Right ventricle myocardium superior (tissue), 1 donor: ENCODE data around the gene MARK1. TPM values are rescaled to one million over a fixed set of nuclear protein-coding genes. Genes with fewer than 3 reads are reported as not detected.
"Not testable (repeated sequence)": the region's sequence is repeated elsewhere in the genome, so short reads cannot be mapped to it uniquely, and the experiment has no call there.

ENCODE experiments used
- ATAC-seq: fragments of 200-7000 bp; cut with Tn5 transposase; one replicate; pipeline ENCODE4 v1.9.1; 2020; ENCODE audit warnings: mild to moderate bottlenecking; ENCODE audit not compliant: poor library complexity
- DNase-seq: peaks from one replicate; pipeline ENCODE4 v3.0.0-alpha.2; 2020
- intact Hi-C: fragments of 100-400 bp; cut with DNase I; formaldehyde crosslinking; loops from one replicate; pipeline ENCODE4 v1.11.2; 2022
- total RNA-seq: library from RNA; stranded (reverse); fragmentation: NEBNext Ultra II Directional; extraction: Animal tissue kit (Norgen Biotek cat#: 25700); gene quantifications from one replicate; pipeline ENCODE4 v1.2.1, GENCODE V29; 2021
- donor health status: DM: no; HTN: yes; CAD: no; lungs with severe emphysema.

Gene MARK1
- total RNA-seq, 1 donor from 2014 or later = 13.7 TPM

DNA sequence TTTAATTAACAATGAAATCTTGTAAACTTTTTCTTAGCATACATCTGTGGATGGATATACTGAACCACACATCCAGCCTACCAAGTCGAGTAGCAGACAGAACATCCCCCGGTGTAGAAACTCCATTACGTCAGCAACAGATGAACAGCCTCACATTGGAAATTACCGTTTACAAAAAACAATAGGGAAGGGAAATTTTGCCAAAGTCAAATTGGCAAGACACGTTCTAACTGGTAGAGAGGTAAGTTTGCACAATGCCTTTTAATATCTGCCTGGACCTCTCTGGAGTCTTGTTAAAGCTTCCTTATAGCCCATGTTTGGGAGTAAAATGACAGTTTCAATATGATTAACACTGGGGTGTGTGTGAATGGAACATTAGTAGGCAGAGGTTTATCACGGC is 51.4 kb downstream of the MARK1 start:
- intact Hi-C loops = no loop called here
- no peak for ATAC-seq
- no peak for DNase-seq

- intact Hi-C loops = no loop called here
- no peak for ATAC-seq
- DNase-seq = no peak
These were observed 64.8 kb downstream of the MARK1 start for GRCh38 chr1:220592714-220593113.

DNA sequence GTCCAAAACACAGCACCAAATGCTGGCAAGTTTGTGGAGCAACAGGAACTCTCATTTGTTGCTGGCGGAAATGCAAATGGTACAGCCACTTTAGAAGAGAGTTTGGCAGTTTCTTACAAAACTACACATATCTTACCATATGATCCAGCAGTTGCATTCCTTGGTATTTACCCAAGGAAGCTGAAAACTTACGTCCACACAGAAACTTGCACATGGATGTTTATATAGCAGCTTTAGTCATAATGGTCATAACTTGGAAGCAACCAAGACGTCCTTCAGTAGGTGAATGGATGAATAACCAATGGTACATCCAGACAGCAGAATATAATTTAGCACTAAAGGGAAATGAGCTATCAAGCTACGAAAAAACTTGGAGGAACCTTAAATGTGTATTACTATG is 66.4 kb downstream of the MARK1 start:
- DNase-seq (no peak), ATAC-seq (no peak)
- intact Hi-C loops = no loop called here

- ATAC-seq (no peak), DNase-seq (no peak)
- intact Hi-C loops = no loop called here
These were observed 67.2 kb downstream of the MARK1 start for GRCh38 chr1:220595179-220595578.

DNA sequence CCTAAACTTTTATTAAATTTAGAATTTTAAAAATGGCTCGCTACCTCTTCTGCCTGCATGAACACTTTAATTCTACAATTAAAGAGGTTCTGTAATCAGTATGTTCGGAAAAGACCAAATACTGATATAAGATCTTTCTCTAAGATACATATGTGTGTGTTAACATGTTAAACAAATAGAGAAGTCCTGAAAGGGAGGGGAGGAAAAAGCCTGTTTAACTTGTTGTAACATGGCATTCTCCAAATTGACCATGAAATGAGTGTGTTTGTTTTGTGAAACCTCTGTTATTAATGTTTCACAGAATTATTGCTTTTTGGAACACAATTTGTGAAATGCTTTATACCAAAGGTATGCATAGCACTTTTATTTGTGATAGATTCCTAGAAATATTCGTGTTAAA is 77.0 kb downstream of the MARK1 start:
- DNase-seq (no peak), ATAC-seq (no peak)
- intact Hi-C loops = no loop called here

GRCh38 chr1:220605651-220606050 is 77.7 kb downstream of the MARK1 start:
- intact Hi-C loops, ATAC-seq, DNase-seq: not testable (repeated sequence)

DNA sequence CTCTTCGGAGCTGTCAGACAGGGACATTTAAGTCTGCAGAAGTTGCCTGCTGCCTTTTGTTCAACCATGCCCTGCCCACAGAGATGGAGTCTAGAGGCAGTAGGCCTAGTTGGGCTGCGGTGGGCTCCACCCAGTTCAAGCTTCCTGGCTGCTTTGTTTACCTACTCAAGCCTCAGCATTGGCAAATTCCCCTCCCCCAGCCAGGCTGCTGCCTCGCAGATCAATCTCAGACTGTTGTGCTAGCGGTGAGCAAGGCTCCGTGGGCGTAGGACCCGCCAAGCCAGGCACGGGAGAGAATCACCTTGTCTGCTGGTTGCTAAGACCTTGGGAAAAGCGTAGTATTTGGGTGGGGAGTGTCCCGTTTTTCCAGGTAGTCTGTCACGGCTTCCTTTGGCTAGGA is 83.2 kb downstream of the MARK1 start:
- DNase-seq, ATAC-seq, intact Hi-C loops: not testable (repeated sequence)

DNA sequence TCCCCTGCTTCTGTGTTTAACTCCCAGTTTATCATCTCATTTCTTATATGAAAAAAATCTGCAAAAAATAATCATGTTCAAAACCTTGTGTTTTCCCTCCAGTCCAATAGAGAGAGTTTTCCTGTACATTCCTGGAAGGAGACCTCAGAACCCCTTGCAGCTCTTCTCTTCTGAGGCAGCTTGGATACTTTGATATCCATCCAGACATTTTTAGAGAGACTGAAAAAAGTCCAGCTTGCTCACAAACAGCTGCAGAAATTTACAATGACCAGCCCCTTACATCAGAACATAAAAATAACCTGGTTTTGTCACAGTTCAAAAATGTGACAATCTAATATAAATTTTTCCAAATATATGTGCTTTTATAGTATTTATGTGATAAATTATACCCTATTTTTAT is 88.9 kb downstream of the MARK1 start:
- DNase-seq (no peak), ATAC-seq (no peak)
- intact Hi-C loops = no loop called here

GRCh38 chr1:220628431-220628830 is 100.5 kb downstream of the MARK1 start:
- no peak for ATAC-seq
- intact Hi-C loops = no loop called here
- no peak for DNase-seq

- ATAC-seq = no peak
- intact Hi-C loops = no loop called here
- DNase-seq = no peak
These were observed 103.4 kb downstream of the MARK1 start for GRCh38 chr1:220631238-220631815.

- intact Hi-C loops = no loop called here
- DNase-seq (no peak), ATAC-seq (no peak)
These were observed 109.8 kb downstream of the MARK1 start for GRCh38 chr1:220637759-220638158.

- DNase-seq (no peak), ATAC-seq (no peak)
- intact Hi-C loops = no loop called here
These were observed 114.3 kb downstream of the MARK1 start for GRCh38 chr1:220642285-220642684.

GRCh38 chr1:220652995-220653394 is 125.1 kb downstream of the MARK1 start:
- intact Hi-C loops = no loop called here
- no peak for DNase-seq
- ATAC-seq = no peak

GRCh38 chr1:220655509-220655908 is 127.6 kb downstream of the MARK1 start:
- ATAC-seq = no peak
- no peak for DNase-seq
- intact Hi-C loops = no loop called here

- DNase-seq (no peak), ATAC-seq (no peak)
- intact Hi-C loops = no loop called here
These were observed 128.2 kb downstream of the MARK1 start for GRCh38 chr1:220655961-220656740.

GRCh38 chr1:220666349-220666748 is 138.4 kb downstream of the MARK1 start:
- DNase-seq (no peak), ATAC-seq (no peak)
- intact Hi-C loops = no loop called here

DNA sequence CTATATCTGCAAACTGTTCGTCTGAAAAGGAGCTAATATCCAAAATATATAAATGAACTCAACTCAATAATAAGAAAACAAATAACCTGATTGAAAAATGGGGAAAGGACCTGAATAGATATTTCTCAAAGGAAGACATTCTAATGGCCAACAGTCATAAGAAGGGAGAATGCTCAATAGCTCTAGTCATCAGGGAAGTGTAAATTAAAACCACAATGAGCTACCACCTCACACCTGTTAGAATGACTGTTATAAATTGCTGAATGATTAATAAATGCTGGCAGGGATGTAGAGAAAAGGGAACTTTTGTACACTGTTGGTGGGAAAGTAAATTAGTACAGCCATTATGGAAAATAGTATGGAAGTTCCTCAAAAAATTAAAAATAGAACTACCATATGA is 141.1 kb downstream of the MARK1 start:
- intact Hi-C loops = no loop called here
- ATAC-seq = no peak
- no peak for DNase-seq

- DNase-seq (no peak), ATAC-seq (no peak)
- intact Hi-C loops = no loop called here
These were observed 142.4 kb downstream of the MARK1 start for GRCh38 chr1:220670365-220670764.

GRCh38 chr1:220673921-220674320 is 146.0 kb downstream of the MARK1 start:
- intact Hi-C loops = no loop called here
- DNase-seq = no peak
- peak; percentile 84 for ATAC-seq

DNA sequence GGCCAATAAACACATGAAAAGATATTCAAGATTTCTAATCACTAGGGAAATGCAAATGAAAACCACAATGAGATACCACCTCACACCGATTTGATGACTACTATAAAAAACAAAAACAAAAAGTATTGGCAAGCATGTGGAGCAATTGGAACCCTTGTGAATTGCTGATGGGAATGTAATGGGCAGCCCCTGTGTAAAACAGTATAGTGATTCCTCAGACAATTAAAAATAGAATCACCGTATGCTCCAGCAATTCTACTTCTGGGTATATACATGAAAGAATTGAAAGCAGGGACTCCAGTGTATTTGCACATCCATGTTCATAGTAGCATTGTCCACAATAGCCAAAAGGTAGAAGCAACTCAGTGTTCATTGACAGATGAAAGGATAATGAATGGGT is 149.3 kb downstream of the MARK1 start:
- no peak for DNase-seq
- intact Hi-C loops = no loop called here
- ATAC-seq = no peak
